Measurements from ENCODE around the gene COL25A1. TPM values are rescaled to one million over a fixed set of nuclear protein-coding genes. Genes with fewer than 3 reads are reported as not detected.

Gene COL25A1
- polyA plus RNA-seq, 2 of the 4 experiments (the other 2 are of a cell fraction): not detected

- DNase-seq (ENCODE audit: low read depth in 1 of 2, low spot score in 1 of 2): no peak
- FAIRE-seq: no peak
- ATAC-seq: no peak
- Histone ChIP-seq H3K27ac (no peak overlapping the region), H3K4me3 (no peak overlapping the region), H3K4me2 (no peak overlapping the region), H3K9me3 (no peaks in the 10 kb centered on the region), H3K4me1 (no peaks in the 10 kb centered on the region)
- ChIA-PET POLR2A (no interaction called here), CTCF (no interaction called here)
- WGBS (ENCODE audit: missing lambda C conversion rate): 28% methylated on average over 3 of the region's 3 CpGs
- TF ChIP-seq CEBPB (IDR thresholded peaks at IDR 0.05): no peak
- no peak for TF ChIP-seq FOXS1 (CRISPR knock-in tag; IDR thresholded peaks at IDR 0.05)
- TF ChIP-seq ESRRA (IDR thresholded peaks at IDR 0.05; ENCODE audit: borderline replicate concordance, low read length): no peak
- TF ChIP-seq CHD4 (IDR thresholded peaks at IDR 0.05; ENCODE audit: borderline replicate concordance): no peak
- no peak for TF ChIP-seq MAFK (IDR thresholded peaks at IDR 0.05; ENCODE audit: partially characterized antibody)
- no peak for TF ChIP-seq RNF2 (IDR thresholded peaks at IDR 0.05; ENCODE audit: borderline replicate concordance, low read depth)
- TF ChIP-seq HES2 (IDR thresholded peaks at IDR 0.05): no peak
- TF ChIP-seq CHD2 (IDR thresholded peaks at IDR 0.05; ENCODE audit: low read length, partially characterized antibody): no peak
- TF ChIP-seq MAZ (IDR thresholded peaks at IDR 0.05; ENCODE audit: borderline replicate concordance, low read depth, low read length): no peak
- no peak for TF ChIP-seq JUNB (IDR thresholded peaks at IDR 0.05)
- no peak for TF ChIP-seq SREBF2 (IDR thresholded peaks at IDR 0.05)
- TF ChIP-seq HEYL (CRISPR knock-in tag; IDR thresholded peaks at IDR 0.05): no peak
- no peak for TF ChIP-seq TFCP2L1 (CRISPR knock-in tag; IDR thresholded peaks at IDR 0.05)
- TF ChIP-seq ZSCAN20 (CRISPR knock-in tag; IDR thresholded peaks at IDR 0.05): no peak
- TF ChIP-seq ZNF302 (CRISPR knock-in tag; IDR thresholded peaks at IDR 0.05): no peak
- TF ChIP-seq REST (IDR thresholded peaks at IDR 0.05): no peak
- no peak for TF ChIP-seq HOXB5 (CRISPR knock-in tag; IDR thresholded peaks at IDR 0.05)
Measured at GRCh38 chr4:109266236-109266635, 36.2 kb downstream of the COL25A1 start.

- ATAC-seq (no peak), DNase-seq (ENCODE audit: low read depth in 1 of 2, low spot score in 1 of 2) (no peak), FAIRE-seq (no peak)
- H3K4me1 ChIP-seq: no peaks in the 10 kb centered on the region
- ChIA-PET CTCF (no interaction called here), POLR2A (no interaction called here)
- H3K9me3 ChIP-seq: no peaks in the 10 kb centered on the region
- no peak overlapping the region for H3K4me2 ChIP-seq
- 32% methylated on average over 4 of the region's 4 CpGs for WGBS (ENCODE audit: missing lambda C conversion rate)
- H3K27ac ChIP-seq: no peak overlapping the region
- TF ChIP-seq RAD21 (conservative IDR thresholded peaks at IDR 0.05 in 1 of 2, IDR thresholded peaks at IDR 0.05 in 1 of 2): no peak
- TF ChIP-seq REST (IDR thresholded peaks at IDR 0.05): no peak
- TF ChIP-seq BHLHE40 (IDR thresholded peaks at IDR 0.05; ENCODE audit: low read depth, low read length): no peak
- no peak for TF ChIP-seq PBX3 (IDR thresholded peaks at IDR 0.05)
- TF ChIP-seq SREBF2 (IDR thresholded peaks at IDR 0.05): no peak
- TF ChIP-seq FOXS1 (CRISPR knock-in tag; IDR thresholded peaks at IDR 0.05): no peak
- TF ChIP-seq FOSB (CRISPR knock-in tag; IDR thresholded peaks at IDR 0.05): no peak
- no peak for TF ChIP-seq HES2 (IDR thresholded peaks at IDR 0.05)
- no peak for TF ChIP-seq USF2 (IDR thresholded peaks at IDR 0.05)
- TF ChIP-seq EHMT2 (IDR thresholded peaks at IDR 0.05; ENCODE audit: low read depth): no peak
- no peak for TF ChIP-seq CBX8 (IDR thresholded peaks at IDR 0.05)
- no peak for TF ChIP-seq ESRRA (IDR thresholded peaks at IDR 0.05; ENCODE audit: borderline replicate concordance, low read length)
- TF ChIP-seq RFX5 (IDR thresholded peaks at IDR 0.05): no peak
- TF ChIP-seq CEBPB (IDR thresholded peaks at IDR 0.05): no peak
- no peak for TF ChIP-seq EHF (CRISPR knock-in tag; IDR thresholded peaks at IDR 0.05)
- TF ChIP-seq RCOR1 (IDR thresholded peaks at IDR 0.05; ENCODE audit: low read depth, low read length): no peak
- no peak overlapping the region for H3K4me3 ChIP-seq
Measured at GRCh38 chr4:109263721-109264120, 38.7 kb downstream of the COL25A1 start.
